ENCODE measurements around the gene RNF175. TPM values are rescaled to one million over a fixed set of nuclear protein-coding genes. Genes with fewer than 3 reads are reported as not detected.

RNF175 gene
- total RNA-seq, 1 donor from 2014 or later, result not detected

DNA sequence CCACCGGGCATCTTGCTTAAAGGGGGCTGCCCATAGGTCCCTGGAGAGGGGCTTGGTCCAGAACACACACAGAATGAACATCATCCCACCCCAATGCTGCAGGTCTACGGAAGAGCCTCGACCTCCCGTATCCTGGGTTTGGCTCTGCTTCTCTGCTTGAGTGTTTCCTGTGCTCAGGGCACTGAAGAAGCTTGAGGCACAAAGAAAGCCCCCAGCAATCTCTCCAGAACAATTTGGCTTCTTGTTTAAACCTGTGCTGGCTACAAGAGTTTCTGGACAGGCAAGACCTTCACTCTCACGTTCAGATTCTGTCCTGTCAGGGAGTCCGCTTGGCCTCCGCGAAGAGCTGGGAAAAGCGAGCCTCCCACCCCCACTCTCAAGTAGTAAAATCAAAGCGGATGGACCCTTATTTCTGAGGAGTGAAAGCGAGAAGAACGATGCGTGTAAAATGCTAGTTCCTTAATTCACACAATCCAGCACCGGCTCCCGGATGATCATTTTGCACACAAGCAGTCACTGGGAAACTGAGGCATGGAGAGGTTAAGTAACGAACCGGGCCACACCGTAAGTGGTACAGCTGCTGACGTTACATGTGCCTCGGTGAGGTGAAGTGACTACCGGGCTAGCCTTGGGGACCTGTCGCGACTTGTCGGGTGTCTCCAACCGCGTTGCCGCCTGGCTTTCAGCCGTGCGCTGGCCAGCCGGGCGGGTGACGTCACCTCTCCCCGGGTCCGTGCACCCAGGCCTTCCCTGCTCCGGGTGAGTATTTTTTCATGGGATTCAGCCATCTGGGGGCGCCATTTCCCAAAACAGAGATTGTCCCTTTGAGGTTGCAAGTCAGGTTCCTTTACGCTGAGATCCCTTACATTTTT, 32.2 kb upstream of the RNF175 start:
- intact Hi-C loops (cut with DNase I), result no loop called here
- peak overlapping the region; percentile 30 to 55 for H3K4me3 ChIP-seq
- TF ChIP-seq CTCF (IDR thresholded peaks at IDR 0.05), result peak in 1 of 3 experiments; percentile 39
- no peak for DNase-seq (ENCODE audit: low spot score in 2 of 2)
- H3K27ac ChIP-seq, result no peak overlapping the region
- H3K9me3 ChIP-seq, result no peaks in the 10 kb centered on the region
- no peaks in the 10 kb centered on the region for H3K36me3 ChIP-seq
- H3K27me3 ChIP-seq, result peaks cover 28% of the 10 kb centered on the region
- peaks cover 6 to 33% of the 10 kb centered on the region in 2 donors for H3K4me1 ChIP-seq

- no peak overlapping the region for H3K27ac ChIP-seq
- H3K4me1 ChIP-seq, result peaks cover 6 to 33% of the 10 kb centered on the region in 2 donors
- H3K9me3 ChIP-seq, result no peaks in the 10 kb centered on the region
- intact Hi-C loops (cut with DNase I), result no loop called here
- peak overlapping the region; percentile 51 to 55 for H3K4me3 ChIP-seq
- peak in 1 of 3 experiments; percentile 11 for TF ChIP-seq CTCF (IDR thresholded peaks at IDR 0.05)
- peaks cover 28% of the 10 kb centered on the region for H3K27me3 ChIP-seq
- no peaks in the 10 kb centered on the region for H3K36me3 ChIP-seq
- no peak for DNase-seq (ENCODE audit: low spot score in 2 of 2)
These were observed 31.2 kb upstream of the RNF175 start for GRCh38 chr4:153790962-153791551.

DNA sequence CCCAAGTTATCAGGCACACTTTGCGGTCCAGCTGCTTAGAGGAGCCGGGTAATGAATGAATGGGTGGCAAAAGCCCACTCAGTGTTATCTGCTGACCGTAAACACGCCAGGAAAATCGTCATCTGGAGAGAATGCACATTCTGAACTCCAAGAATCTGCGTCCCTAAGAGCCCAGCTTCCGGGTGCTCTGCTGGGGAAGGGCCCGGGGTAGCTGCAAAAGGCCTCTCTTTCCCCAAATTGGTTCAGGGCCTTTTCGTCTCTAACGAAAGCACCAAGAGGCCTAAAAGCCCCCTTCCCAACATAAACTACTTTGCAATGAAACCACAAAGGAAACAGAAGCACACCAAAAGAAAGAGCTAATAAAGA, 30.7 kb upstream of the RNF175 start:
- H3K4me1 ChIP-seq, result peaks cover 6 to 33% of the 10 kb centered on the region in 2 donors

DNA sequence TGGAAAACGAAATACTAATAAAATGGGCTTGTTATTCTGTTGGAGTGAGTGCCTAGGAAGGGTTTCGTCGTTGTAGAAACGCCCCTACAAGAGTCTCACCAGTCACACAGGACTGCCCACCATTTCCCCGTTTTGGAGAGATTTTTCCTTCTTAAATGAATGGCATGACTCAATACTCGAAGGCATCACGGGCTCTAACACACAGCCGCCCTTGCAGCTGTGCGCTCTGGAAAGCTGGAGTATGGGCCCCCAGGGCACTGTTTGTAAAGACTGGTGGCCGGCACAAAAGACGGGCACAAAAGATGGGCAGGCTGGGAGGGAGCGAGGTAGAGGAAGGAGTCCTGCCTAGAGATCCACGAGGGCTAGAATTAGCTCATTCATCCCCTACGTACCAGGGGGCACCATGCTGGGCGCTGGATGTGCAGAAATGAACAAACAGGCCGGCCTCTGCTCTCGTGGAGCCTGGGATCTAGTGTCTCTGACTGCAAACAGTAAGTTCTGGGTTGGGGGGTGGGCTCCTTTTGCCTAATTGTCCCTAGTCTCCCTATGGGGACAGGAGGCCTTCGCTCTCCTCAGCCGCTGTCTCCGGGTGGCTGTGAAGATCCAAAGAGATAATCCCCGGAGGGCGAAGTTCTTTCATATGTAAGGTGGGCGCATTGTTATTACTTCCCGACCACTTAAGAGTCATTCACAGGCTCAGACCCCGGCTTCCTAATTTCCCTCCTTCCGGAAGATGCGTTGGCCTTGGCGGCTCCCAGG, 30.1 kb upstream of the RNF175 start:
- no peaks in the 10 kb centered on the region for H3K9me3 ChIP-seq
- H3K27me3 ChIP-seq, result peaks cover 28% of the 10 kb centered on the region
- TF ChIP-seq CTCF (IDR thresholded peaks at IDR 0.05), result no peak
- intact Hi-C loops (cut with DNase I), result loop anchor here (10.0 kb wide), 1 partner anchor 525 kb away; no protein-coding TSS in a partner anchor
- no peaks in the 10 kb centered on the region for H3K36me3 ChIP-seq
- peak overlapping the region in 1 of 2 donors; percentile 22 for H3K27ac ChIP-seq
- peaks cover 6 to 33% of the 10 kb centered on the region in 2 donors for H3K4me1 ChIP-seq
- H3K4me3 ChIP-seq, result peak overlapping the region; percentile 5 to 62
- DNase-seq (ENCODE audit: low spot score in 2 of 2), result no peak

More for the DNA sequence above, 30.7 kb upstream of the RNF175 start:
- TF ChIP-seq CTCF (IDR thresholded peaks at IDR 0.05), result no peak
- no peak for DNase-seq (ENCODE audit: low spot score in 2 of 2)
- no peaks in the 10 kb centered on the region for H3K36me3 ChIP-seq
- peak overlapping the region; percentile 51 to 55 for H3K4me3 ChIP-seq
- intact Hi-C loops (cut with DNase I), result no loop called here
- peak overlapping the region in 1 of 2 donors; percentile 22 for H3K27ac ChIP-seq
- peaks cover 28% of the 10 kb centered on the region for H3K27me3 ChIP-seq
- H3K9me3 ChIP-seq, result no peaks in the 10 kb centered on the region

- no peaks in the 10 kb centered on the region for H3K36me3 ChIP-seq
- intact Hi-C loops (cut with DNase I), result loop anchor here (10.0 kb wide), 1 partner anchor 526 kb away; no protein-coding TSS in a partner anchor
- TF ChIP-seq CTCF (IDR thresholded peaks at IDR 0.05), result no peak
- peaks cover 28% of the 10 kb centered on the region for H3K27me3 ChIP-seq
- H3K9me3 ChIP-seq, result no peaks in the 10 kb centered on the region
- H3K4me1 ChIP-seq, result peaks cover 6 to 33% of the 10 kb centered on the region in 2 donors
- DNase-seq (ENCODE audit: low spot score in 2 of 2), result no peak
- H3K27ac ChIP-seq, result no peak within 1 kb of the TSS
- peak within 1 kb of the TSS; percentile 45 to 62 for H3K4me3 ChIP-seq
These were observed 28.8 kb upstream of the RNF175 start, which contains the start of gene SFRP2 for GRCh38 chr4:153788413-153789276. Gene SFRP2 (minus strand): TSS chr4:153789083. CDS start chr4:153788835, 248 bp downstream.

Measured in ascending aorta (tissue), 2 donors.